Skeletal muscle tissue (tissue), 4 donors: ENCODE measurements around the gene OR52R1. TPM values are rescaled to one million over a fixed set of nuclear protein-coding genes. Genes with fewer than 3 reads are reported as not detected.

Experiments used
- H3K27ac ChIP-seq: one replicate; pipeline ENCODE4 v1.7.0; 2013; ENCODE audit warnings: mild to moderate bottlenecking, low read depth, low read length, inconsistent platforms
- H3K27me3 ChIP-seq, 3 donors: one replicate each; pipeline ENCODE4 v1.7.0; 2013; ENCODE audit warnings: low read length in 3 of 3; ENCODE audit not compliant: control insufficient read depth in 3 of 3, insufficient read depth in 3 of 3
- H3K36me3 ChIP-seq, 3 donors: one replicate each; pipeline ENCODE4 v1.7.0; 2013; ENCODE audit warnings: low read length in 3 of 3; ENCODE audit not compliant: control insufficient read depth in 3 of 3, insufficient read depth in 3 of 3
- H3K4me1 ChIP-seq, 3 donors: one replicate each; pipeline ENCODE4 v1.7.0; 2013; ENCODE audit warnings: low read length in 3 of 3, mild to moderate bottlenecking in 3 of 3; ENCODE audit not compliant: control insufficient read depth in 3 of 3, insufficient read depth in 3 of 3
- H3K4me3 ChIP-seq, 3 donors: one replicate each; pipeline ENCODE4 v1.7.0; 2013; ENCODE audit warnings: low read length in 3 of 3
- H3K9ac ChIP-seq, 3 donors: one replicate each; pipeline ENCODE4 v1.7.0; 2013; ENCODE audit warnings: low read length in 3 of 3, mild to moderate bottlenecking in 3 of 3, moderate library complexity in 2 of 3, low read depth in 1 of 3
- H3K9me3 ChIP-seq, 3 donors: one replicate each; pipeline ENCODE4 v1.7.0; 2013; ENCODE audit warnings: low read length in 3 of 3; ENCODE audit not compliant: control insufficient read depth in 3 of 3
- total RNA-seq: library from RNA; depleted of rRNA; stranded (reverse); fragments of >200 nt; gene quantifications from one replicate; pipeline ENCODE4 v1.2.3, GENCODE V29; 2014
- donor health status: Osteomylitis.

The OR52R1 gene
- total RNA-seq: not detected

DNA sequence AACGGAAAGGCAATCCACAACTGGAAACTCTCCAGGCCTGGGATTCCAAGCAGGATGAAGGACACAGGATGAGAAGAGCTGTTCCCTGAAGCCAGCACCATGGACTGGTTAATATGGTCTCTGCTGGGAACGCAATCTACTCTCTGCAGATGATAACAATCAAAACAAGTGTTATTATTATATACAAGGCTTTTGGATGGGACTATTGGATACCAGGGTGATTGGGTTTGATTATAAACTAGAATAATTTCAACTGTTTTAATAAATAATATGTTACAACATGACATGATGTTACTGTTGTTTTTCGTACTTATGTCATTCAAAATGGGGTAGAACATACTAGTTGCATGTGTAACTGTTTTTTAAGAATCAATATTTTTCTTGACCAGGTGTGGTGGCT lies at the start of gene OR52R1:
Gene OR52R1, minus strand, starts transcription at position 101 of the 400 bp plus-strand sequence. Its CDS starts 0 bp downstream, at position 101.
- no peaks in the 10 kb centered on the region for H3K9me3 ChIP-seq
- H3K4me3 ChIP-seq: no peak within 1 kb of the TSS
- no peaks in the 10 kb centered on the region for H3K36me3 ChIP-seq
- H3K27me3 ChIP-seq: peaks cover 0 to 3% (median 0%) of the 10 kb centered on the region in 3 donors
- no peaks in the 10 kb centered on the region for H3K4me1 ChIP-seq
- H3K9ac ChIP-seq: no peak within 1 kb of the TSS
- no peak within 1 kb of the TSS for H3K27ac ChIP-seq

DNA sequence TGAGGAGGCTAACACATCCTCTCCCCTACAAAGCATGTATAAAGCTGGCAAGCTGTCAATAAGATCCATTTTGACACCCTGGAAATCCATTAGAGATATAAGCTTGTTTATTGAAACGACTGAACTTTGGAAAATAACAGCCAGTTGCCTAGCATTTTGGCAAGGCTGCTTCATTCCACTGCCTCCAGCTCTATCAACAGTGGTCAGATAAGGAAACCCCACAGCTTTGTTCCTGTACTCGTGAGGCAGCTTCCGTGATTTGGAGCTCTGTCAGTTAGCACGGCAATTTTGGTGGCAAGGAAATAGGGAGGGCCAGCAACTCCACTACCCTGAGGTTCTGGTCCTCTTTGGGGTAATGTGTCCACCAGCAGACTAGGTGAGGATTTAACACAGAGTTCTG lies 46.9 kb upstream of the OR52R1 start:
- no peak overlapping the region for H3K27ac ChIP-seq
- no peaks in the 10 kb centered on the region for H3K9me3 ChIP-seq
- no peak overlapping the region for H3K4me3 ChIP-seq
- H3K9ac ChIP-seq: no peak overlapping the region
- peaks cover 0 to 3% (median 0%) of the 10 kb centered on the region in 3 donors for H3K27me3 ChIP-seq
- H3K36me3 ChIP-seq: no peaks in the 10 kb centered on the region
- H3K4me1 ChIP-seq: no peaks in the 10 kb centered on the region

DNA sequence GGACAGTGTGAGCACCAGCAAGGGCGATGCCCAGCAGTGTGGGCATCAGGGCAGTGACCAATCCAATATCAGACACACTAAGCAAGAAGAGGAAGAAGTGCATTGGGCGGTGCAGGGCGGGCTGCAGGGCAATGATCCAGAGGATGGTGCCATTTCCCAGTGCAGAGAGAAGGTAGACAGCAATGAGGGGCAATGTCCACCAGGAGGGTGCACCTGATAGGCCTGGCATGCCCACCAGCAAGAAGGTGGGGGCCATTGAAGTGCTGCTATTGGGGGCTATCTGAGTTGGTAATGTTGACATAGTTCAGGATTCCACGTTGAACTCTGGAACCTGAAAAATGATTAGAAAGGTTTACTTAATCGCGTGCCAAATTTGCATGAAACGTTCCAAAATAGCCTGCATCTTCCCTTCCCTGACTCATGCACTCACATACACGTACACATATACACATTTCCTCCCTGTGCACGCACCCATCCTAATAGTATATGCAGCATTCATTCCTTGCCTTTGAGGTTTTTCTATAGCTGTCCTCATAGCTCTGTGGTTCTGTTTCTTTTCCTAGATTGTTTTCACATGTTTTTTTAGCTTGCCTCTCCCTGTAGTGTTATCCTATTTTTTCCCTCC lies 44.8 kb upstream of the OR52R1 start, which contains the start of gene OR51S1:
Gene OR51S1, minus strand, starts transcription at position 301 of the 625 bp plus-strand sequence. Its CDS starts 0 bp downstream, at position 301.
- Histone ChIP-seq H3K4me1 (no peaks in the 10 kb centered on the region), H3K36me3 (no peaks in the 10 kb centered on the region), H3K9ac (no peak within 1 kb of the TSS), H3K27me3 (peaks cover 0 to 3% (median 0%) of the 10 kb centered on the region in 3 donors), H3K4me3 (no peak within 1 kb of the TSS), H3K9me3 (no peaks in the 10 kb centered on the region), H3K27ac (no peak within 1 kb of the TSS)

DNA sequence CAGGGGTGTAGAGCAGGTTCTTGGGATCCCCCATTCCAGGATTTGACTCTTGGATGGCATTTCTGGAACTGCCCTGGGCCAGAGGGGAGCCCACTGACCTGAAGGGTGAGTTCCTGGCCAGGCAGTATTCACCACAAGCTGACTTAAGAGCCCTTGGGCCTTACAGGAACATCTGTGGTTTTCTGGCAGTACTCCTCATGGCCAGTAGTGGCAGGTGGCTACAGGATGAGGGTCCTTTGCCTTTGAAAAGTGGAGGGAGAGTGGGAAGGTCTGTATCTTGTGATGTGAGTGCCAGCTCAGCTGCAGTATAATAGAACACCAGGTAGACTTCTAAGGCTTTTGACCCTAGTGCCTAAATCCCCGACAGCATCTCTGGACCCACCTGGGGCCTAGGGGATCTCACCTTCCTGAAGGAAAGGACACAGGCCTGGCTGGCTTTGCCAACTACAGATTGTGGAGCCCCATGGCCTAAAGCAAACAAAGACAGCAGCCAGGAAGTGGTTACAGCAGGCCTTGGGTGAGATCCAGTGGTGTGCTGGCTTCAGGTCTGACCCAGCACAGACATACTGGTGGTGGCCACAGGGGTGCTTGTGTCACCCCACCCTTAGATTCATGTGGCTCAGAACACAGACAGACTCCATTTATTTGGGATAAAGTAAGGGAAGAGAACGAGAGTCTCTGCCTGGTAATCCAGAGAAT lies 35.8 kb upstream of the OR52R1 start:
- H3K9me3 ChIP-seq: no peaks in the 10 kb centered on the region
- no peaks in the 10 kb centered on the region for H3K36me3 ChIP-seq
- no peak overlapping the region for H3K4me3 ChIP-seq
- H3K9ac ChIP-seq: no peak overlapping the region
- H3K27ac ChIP-seq: no peak overlapping the region
- no peaks in the 10 kb centered on the region for H3K4me1 ChIP-seq
- no peaks in the 10 kb centered on the region for H3K27me3 ChIP-seq

DNA sequence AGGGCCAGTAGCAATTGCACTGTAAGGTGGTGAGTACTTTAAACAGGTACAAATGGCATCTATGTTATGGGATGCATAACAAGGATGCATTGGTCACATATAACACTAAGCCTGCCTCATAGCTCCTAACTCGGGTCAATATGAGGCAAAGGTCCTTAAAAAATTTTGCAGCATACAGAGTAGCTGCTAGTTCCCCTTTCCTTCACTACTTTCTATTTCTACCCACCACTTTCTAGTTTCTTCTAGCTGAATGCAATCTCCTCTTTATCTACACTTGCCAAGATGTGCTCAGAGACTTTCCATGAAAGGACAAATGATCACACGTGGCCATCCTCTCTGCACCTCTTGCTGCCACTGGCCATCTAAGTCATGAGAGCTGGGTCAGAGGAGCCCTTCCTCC lies 26.7 kb upstream of the OR52R1 start:
- Histone ChIP-seq H3K27me3 (no peaks in the 10 kb centered on the region), H3K9me3 (no peaks in the 10 kb centered on the region), H3K4me1 (no peaks in the 10 kb centered on the region), H3K4me3 (no peak overlapping the region), H3K36me3 (no peaks in the 10 kb centered on the region), H3K9ac (no peak overlapping the region), H3K27ac (no peak overlapping the region)

DNA sequence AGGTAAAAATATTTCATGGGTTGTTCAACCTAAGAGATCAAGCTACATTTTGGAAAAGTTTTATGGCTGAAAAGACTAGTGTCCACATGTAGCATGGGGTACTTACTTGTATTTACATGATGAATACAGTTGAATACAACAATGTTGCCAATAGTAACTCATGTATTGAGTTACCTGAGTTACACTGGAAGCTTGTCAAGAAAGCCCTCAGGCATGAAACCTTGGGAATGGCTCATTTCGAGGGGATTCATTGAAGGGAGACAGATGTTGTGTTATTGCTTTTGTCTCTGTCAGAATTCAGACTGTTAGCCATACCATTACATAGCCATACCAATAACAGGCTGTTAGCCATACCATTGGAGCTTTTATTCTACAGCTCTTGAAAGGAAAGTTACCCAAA lies 26.2 kb upstream of the OR52R1 start:
- no peak overlapping the region for H3K9ac ChIP-seq
- H3K4me3 ChIP-seq: no peak overlapping the region
- H3K27ac ChIP-seq: no peak overlapping the region
- no peaks in the 10 kb centered on the region for H3K4me1 ChIP-seq
- H3K36me3 ChIP-seq: no peaks in the 10 kb centered on the region
- no peaks in the 10 kb centered on the region for H3K27me3 ChIP-seq
- H3K9me3 ChIP-seq: no peaks in the 10 kb centered on the region

DNA sequence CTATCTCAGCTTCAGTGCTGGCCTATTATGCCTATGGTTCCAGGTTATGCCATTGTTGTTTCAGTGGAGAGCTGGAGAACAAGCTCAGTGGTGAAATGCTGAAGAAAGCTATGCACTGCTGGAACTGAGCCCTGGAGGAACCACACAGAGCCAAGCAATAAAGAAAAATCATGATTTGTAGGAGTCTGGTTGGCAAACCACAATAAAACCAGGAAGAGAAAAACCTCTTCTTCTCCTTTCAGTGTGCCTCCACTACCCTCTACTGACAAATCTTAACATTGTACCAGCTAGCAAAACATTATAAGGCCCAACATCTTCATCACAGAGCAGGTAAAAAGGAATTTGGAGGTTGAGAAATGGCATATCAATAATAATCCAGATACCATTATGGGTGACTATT lies 22.2 kb upstream of the OR52R1 start:
- Histone ChIP-seq H3K4me1 (no peaks in the 10 kb centered on the region), H3K27me3 (no peaks in the 10 kb centered on the region), H3K9ac (no peak overlapping the region), H3K27ac (no peak overlapping the region), H3K9me3 (no peaks in the 10 kb centered on the region), H3K4me3 (no peak overlapping the region), H3K36me3 (no peaks in the 10 kb centered on the region)

DNA sequence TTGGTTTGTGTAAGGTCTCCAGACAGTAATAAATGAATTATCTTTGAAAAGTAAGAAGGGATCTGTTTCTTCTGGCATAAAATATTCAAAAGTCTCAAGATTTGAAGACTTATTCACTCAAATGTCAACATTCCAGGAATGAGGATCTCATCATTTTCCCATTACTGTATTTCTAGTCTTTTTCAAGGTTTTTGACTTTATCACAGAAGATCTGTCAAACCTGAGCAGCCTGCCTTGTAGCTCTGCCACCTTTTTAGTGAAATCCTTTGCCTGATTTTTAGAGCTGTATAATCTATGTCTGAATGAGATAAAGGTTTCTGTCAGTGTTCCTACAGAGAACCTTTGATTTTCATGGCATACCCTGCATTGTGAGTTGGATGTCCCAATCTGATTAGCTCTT lies 21.0 kb upstream of the OR52R1 start:
- no peak overlapping the region for H3K9ac ChIP-seq
- H3K9me3 ChIP-seq: no peaks in the 10 kb centered on the region
- no peaks in the 10 kb centered on the region for H3K36me3 ChIP-seq
- no peak overlapping the region for H3K4me3 ChIP-seq
- no peaks in the 10 kb centered on the region for H3K4me1 ChIP-seq
- no peak overlapping the region for H3K27ac ChIP-seq
- no peaks in the 10 kb centered on the region for H3K27me3 ChIP-seq

DNA sequence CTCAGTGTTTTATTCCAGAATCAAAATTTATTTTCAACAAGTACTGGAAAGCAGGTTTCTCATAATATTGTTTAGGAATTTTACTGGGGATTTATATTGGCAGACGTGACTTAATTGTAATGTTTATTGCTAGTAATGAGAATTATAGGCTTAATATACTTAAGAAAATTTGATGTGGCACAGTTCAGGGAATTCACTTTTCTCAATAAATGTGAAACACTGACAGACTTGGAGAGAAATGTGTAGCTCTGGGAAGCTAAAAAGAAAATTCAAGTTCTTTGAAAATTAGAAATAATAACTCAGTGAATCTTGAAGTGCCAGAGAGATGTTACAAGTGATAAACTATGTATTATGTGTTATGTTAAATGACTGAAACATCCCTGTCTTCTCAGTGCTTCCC lies 16.8 kb upstream of the OR52R1 start, which contains the start of gene OR51F2:
Gene OR51F2, plus strand, starts transcription at position 301 of the 400 bp plus-strand sequence. CDS start 101 bp downstream, outside the sequence.
- Histone ChIP-seq H3K36me3 (no peaks in the 10 kb centered on the region), H3K4me3 (no peak within 1 kb of the TSS), H3K9ac (no peak within 1 kb of the TSS), H3K9me3 (no peaks in the 10 kb centered on the region), H3K4me1 (no peaks in the 10 kb centered on the region), H3K27ac (no peak within 1 kb of the TSS), H3K27me3 (no peaks in the 10 kb centered on the region)

DNA sequence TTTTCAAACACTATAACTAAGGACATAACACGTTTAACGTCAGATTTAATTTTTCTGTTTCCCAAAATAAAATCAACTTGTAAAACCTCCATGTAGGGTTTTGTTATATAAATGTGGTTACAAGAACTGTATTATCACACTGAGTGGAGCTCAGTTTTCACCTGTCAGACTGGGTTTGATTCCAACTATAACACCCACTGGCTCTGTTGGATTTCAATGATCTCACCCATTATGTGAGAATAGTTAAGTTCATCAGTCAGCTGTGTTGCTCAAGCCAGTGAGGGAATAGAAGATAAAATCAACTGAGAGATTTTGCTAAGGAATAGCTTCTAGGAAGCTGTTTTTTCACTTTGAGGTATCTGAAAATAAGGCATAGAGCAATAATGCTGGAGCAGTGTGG lies 5.1 kb upstream of the OR52R1 start:
- no peaks in the 10 kb centered on the region for H3K27me3 ChIP-seq
- no peaks in the 10 kb centered on the region for H3K36me3 ChIP-seq
- no peak overlapping the region for H3K9ac ChIP-seq
- no peak overlapping the region for H3K27ac ChIP-seq
- H3K4me1 ChIP-seq: no peaks in the 10 kb centered on the region
- H3K4me3 ChIP-seq: no peak overlapping the region
- no peaks in the 10 kb centered on the region for H3K9me3 ChIP-seq
